H9 (cell line): ENCODE data around the gene IFI35. TPM values are rescaled to one million over a fixed set of nuclear protein-coding genes. Genes with fewer than 3 reads are reported as not detected.
"Not testable (repeated sequence)": the region's sequence is repeated elsewhere in the genome, so short reads cannot be mapped to it uniquely, and the experiment has no call there.

Experiments used
- DNase-seq: peaks from one replicate; pipeline ENCODE4 v3.0.0-alpha.2; 2017
- H2AFZ ChIP-seq: one replicate; pipeline ENCODE4 v1.6.1; 2013; ENCODE audit warnings: mild to moderate bottlenecking, low read length, control low read depth, moderate library complexity
- H2AK5ac ChIP-seq: 2 replicates; pipeline ENCODE4 v1.6.1; 2013; ENCODE audit warnings: low read length, control low read depth, mixed read lengths; ENCODE audit not compliant: insufficient read length
- H2BK120ac ChIP-seq: one replicate; pipeline ENCODE4 v1.6.1; 2013; ENCODE audit warnings: low read depth, mild to moderate bottlenecking, low read length, control low read depth, inconsistent platforms; ENCODE audit not compliant: poor library complexity, severe bottlenecking
- H2BK12ac ChIP-seq: 2 replicates; pipeline ENCODE4 v1.6.1; 2013; ENCODE audit warnings: low read length, control low read depth, mixed read lengths, low read depth; ENCODE audit not compliant: insufficient read length
- H2BK15ac ChIP-seq: 2 replicates; pipeline ENCODE4 v1.6.1; 2013; ENCODE audit warnings: low read depth, low read length, control low read depth
- H2BK20ac ChIP-seq: one replicate; pipeline ENCODE4 v1.6.1; 2013; ENCODE audit warnings: low read depth, mild to moderate bottlenecking, low read length, control low read depth, inconsistent platforms; ENCODE audit not compliant: poor library complexity, severe bottlenecking
- H2BK5ac ChIP-seq: 2 replicates; pipeline ENCODE4 v1.6.1; 2013; ENCODE audit warnings: low read length, control low read depth, mixed read lengths; ENCODE audit not compliant: insufficient read length
- H3K14ac ChIP-seq: 2 replicates; pipeline ENCODE4 v1.6.1; 2013; ENCODE audit warnings: low read length, control low read depth; ENCODE audit not compliant: insufficient read depth
- H3K18ac ChIP-seq: 2 replicates; pipeline ENCODE4 v1.6.1; 2013; ENCODE audit warnings: low read depth, mild to moderate bottlenecking, mixed read lengths, low read length, control low read depth; ENCODE audit not compliant: insufficient read length
- H3K23ac ChIP-seq: 2 replicates; pipeline ENCODE4 v1.6.1; 2013; ENCODE audit warnings: low read length, control low read depth, mixed read lengths, low read depth; ENCODE audit not compliant: insufficient read length
- H3K23me2 ChIP-seq: 2 replicates; pipeline ENCODE4 v1.6.1; 2013; ENCODE audit warnings: low read depth, mild to moderate bottlenecking, mixed read lengths, low read length, control low read depth; ENCODE audit not compliant: insufficient read length, poor library complexity, severe bottlenecking
- H3K27ac ChIP-seq: 2 replicates; pipeline ENCODE4 v1.5.1; 2013; ENCODE audit warnings: low read length, control low read depth, mixed read lengths, low read depth; ENCODE audit not compliant: insufficient read length
- H3K27me3 ChIP-seq: 2 replicates; pipeline ENCODE4 v1.6.1; 2013; ENCODE audit warnings: low read length, control low read depth, inconsistent platforms; ENCODE audit not compliant: insufficient read depth
- H3K4ac ChIP-seq: 2 replicates; pipeline ENCODE4 v1.6.1; 2013; ENCODE audit warnings: low read depth, mild to moderate bottlenecking, control low read depth, inconsistent platforms, low read length, moderate library complexity
- H3K4me1 ChIP-seq: 2 replicates; pipeline ENCODE4 v1.6.1; 2013; ENCODE audit warnings: low read length, control low read depth, inconsistent platforms; ENCODE audit not compliant: insufficient read depth
- H3K4me2 ChIP-seq: 2 replicates; pipeline ENCODE4 v1.6.1; 2013; ENCODE audit warnings: low read length, control low read depth, mixed read lengths; ENCODE audit not compliant: insufficient read length, insufficient read depth
- H3K56ac ChIP-seq: 2 replicates; pipeline ENCODE4 v1.6.1; 2013; ENCODE audit warnings: low read depth, mild to moderate bottlenecking, mixed read lengths, low read length, control low read depth; ENCODE audit not compliant: insufficient read length
- H3K79me1 ChIP-seq: 2 replicates; pipeline ENCODE4 v1.6.1; 2013; ENCODE audit warnings: low read depth, mild to moderate bottlenecking, moderate library complexity, low read length, control low read depth, inconsistent platforms; ENCODE audit not compliant: insufficient read depth, poor library complexity, severe bottlenecking
- H3K79me2 ChIP-seq: 2 replicates; pipeline ENCODE4 v1.6.1; 2013; ENCODE audit warnings: low read length, control low read depth, inconsistent platforms; ENCODE audit not compliant: insufficient read depth
- H3K9ac ChIP-seq: 2 replicates; pipeline ENCODE4 v1.6.1; 2013; ENCODE audit warnings: low read length, control low read depth, mixed read lengths; ENCODE audit not compliant: insufficient read length; ENCODE audit errors: extremely low read depth
- H3K9me3 ChIP-seq: one replicate; pipeline ENCODE4 v1.6.1; 2013; ENCODE audit warnings: low read depth, low read length, inconsistent platforms; ENCODE audit not compliant: control insufficient read depth
- H3T11ph ChIP-seq: one replicate; pipeline ENCODE4 v1.6.1; 2013; ENCODE audit warnings: mild to moderate bottlenecking, low read length, control low read depth, inconsistent platforms
- H4K20me1 ChIP-seq: one replicate; pipeline ENCODE4 v1.6.1; 2013; ENCODE audit not compliant: control insufficient read depth, insufficient read length, insufficient read depth
- H4K5ac ChIP-seq: 2 replicates; pipeline ENCODE4 v1.6.1; 2013; ENCODE audit warnings: low read depth, mild to moderate bottlenecking, mixed read lengths, low read length, control low read depth; ENCODE audit not compliant: insufficient read length
- H4K8ac ChIP-seq: replicated peaks from 2 replicates; pipeline ENCODE4 v1.6.1; 2013; ENCODE audit warnings: low read length, control low read depth, mixed read lengths, low read depth; ENCODE audit not compliant: insufficient read length
- H4K91ac ChIP-seq: 2 replicates; pipeline ENCODE4 v1.6.1; 2013; ENCODE audit warnings: low read depth, mild to moderate bottlenecking, moderate library complexity, mixed read lengths, low read length, control low read depth; ENCODE audit not compliant: insufficient read length
- H3K27ac Mint-ChIP-seq, 3 experiments: 2 replicates in 2 of 3; 3 replicates in 1 of 3; pipeline ENCODE4 v1.8.0; 2020 to 2021; ENCODE audit warnings: mixed read lengths in 3 of 3, mild to moderate bottlenecking in 1 of 3, moderate library complexity in 1 of 3
- H3K27me3 Mint-ChIP-seq: 2 replicates; pipeline ENCODE4 v1.8.0; 2021; ENCODE audit warnings: low read depth, mild to moderate bottlenecking, moderate library complexity, mixed read lengths
- H3K36me3 Mint-ChIP-seq, 3 experiments: 2 replicates in 2 of 3; 3 replicates in 1 of 3; pipeline ENCODE4 v1.8.0; 2020 to 2021; ENCODE audit warnings: low read depth in 3 of 3, mixed read lengths in 3 of 3; ENCODE audit not compliant: insufficient read depth in 1 of 3
- H3K4me1 Mint-ChIP-seq, 2 experiments: 2 replicates each; pipeline ENCODE4 v1.8.0; 2020; ENCODE audit warnings: mixed read lengths in 2 of 2
- H3K4me3 Mint-ChIP-seq, 2 experiments: 2 replicates in 1 of 2; 3 replicates in 1 of 2; pipeline ENCODE4 v1.8.0; 2020 to 2021; ENCODE audit warnings: mild to moderate bottlenecking in 2 of 2, mixed read lengths in 2 of 2, moderate library complexity in 1 of 2
- H3K9me3 Mint-ChIP-seq, 2 experiments: 2 replicates in 1 of 2; 3 replicates in 1 of 2; pipeline ENCODE4 v1.8.0; 2020; ENCODE audit warnings: mild to moderate bottlenecking in 2 of 2, mixed read lengths in 2 of 2, moderate library complexity in 1 of 2
- WGBS: extraction: QIAGEN DNeasy Blood & Tissue Kit; methylation state at CpG from one replicate; pipeline ENCODE4 v1.1.7; 2013; ENCODE audit warnings: missing lambda C conversion rate, low lambda C conversion rate, mixed read lengths; ENCODE audit not compliant: insufficient read length; ENCODE audit errors: extremely low coverage; 5-methylcytosine and 5-hydroxymethylcytosine counted together
- total RNA-seq: library from RNA; stranded (reverse); gene quantifications from 2 replicates; pipeline ENCODE4 v1.2.1, GENCODE V29; 2021
- TF ChIP-seq, protein P1 (sequence below): fragments of 200-600 bp; sonication (generic); conservative IDR thresholded peaks from 3 replicates; pipeline ENCODE4 v1.8.0; 2021; ENCODE audit warnings: antibody characterized with exemption, mild to moderate bottlenecking

IFI35 gene
- total RNA-seq, 1 experiment from 2014 or later, result 4.2 TPM

DNA sequence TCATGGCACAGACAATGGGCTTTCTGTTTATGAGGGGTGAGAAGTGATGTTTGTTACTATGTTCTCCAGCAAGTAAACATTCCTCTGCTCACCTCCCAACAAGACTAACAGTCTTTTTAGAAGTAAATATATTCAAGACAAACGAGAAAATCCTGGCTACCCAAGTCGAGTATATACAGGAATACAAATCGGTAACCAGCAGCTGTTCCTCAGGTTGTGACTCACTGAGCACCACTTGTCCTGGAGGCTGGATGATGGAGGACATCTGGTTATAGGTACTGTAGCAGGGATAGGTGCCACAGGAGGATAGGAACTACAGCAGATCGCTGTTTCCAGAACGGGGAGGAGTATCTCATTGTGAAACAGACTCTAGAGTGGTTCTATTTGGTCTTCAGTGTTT lies 13.7 kb upstream of the IFI35 start:
- no peak for DNase-seq
- Histone ChIP-seq H3K79me1 (no peaks in the 10 kb centered on the region), H3K23me2 (no peaks in the 10 kb centered on the region), H3K18ac (no peak overlapping the region), H2BK12ac (no peak overlapping the region), H2BK5ac (no peak overlapping the region), H3T11ph (no peak overlapping the region), H3K23ac (no peak overlapping the region), H4K8ac (no peak overlapping the region), H3K9me3 (no peaks in the 10 kb centered on the region), H3K4me1 (no peaks in the 10 kb centered on the region), H4K91ac (no peak overlapping the region), H4K5ac (no peak overlapping the region), H2BK120ac (no peak overlapping the region), H2BK15ac (no peak overlapping the region), H3K4me2 (no peak overlapping the region), H3K4ac (no peak overlapping the region), H4K20me1 (no peaks in the 10 kb centered on the region), H3K27ac (no peak overlapping the region), H3K27me3 (no peaks in the 10 kb centered on the region), H2BK20ac (no peak overlapping the region), H3K79me2 (no peaks in the 10 kb centered on the region), H3K14ac (no peak overlapping the region), H3K9ac (no peak overlapping the region), H3K56ac (no peak overlapping the region), H2AFZ (no peak overlapping the region), H2AK5ac (no peak overlapping the region)
- Mint-ChIP-seq H3K4me3 (no peak overlapping the region), H3K36me3 (peaks cover 27 to 58% (median 52%) of the 10 kb centered on the region in 3 experiments; a peak in 6 of 7 replicates), H3K27ac (no peak overlapping the region), H3K4me1 (peaks cover 8 to 10% of the 10 kb centered on the region in 2 experiments), H3K9me3 (no peaks in the 10 kb centered on the region), H3K27me3 (no peaks in the 10 kb centered on the region)
- TF ChIP-seq, protein P1, sequence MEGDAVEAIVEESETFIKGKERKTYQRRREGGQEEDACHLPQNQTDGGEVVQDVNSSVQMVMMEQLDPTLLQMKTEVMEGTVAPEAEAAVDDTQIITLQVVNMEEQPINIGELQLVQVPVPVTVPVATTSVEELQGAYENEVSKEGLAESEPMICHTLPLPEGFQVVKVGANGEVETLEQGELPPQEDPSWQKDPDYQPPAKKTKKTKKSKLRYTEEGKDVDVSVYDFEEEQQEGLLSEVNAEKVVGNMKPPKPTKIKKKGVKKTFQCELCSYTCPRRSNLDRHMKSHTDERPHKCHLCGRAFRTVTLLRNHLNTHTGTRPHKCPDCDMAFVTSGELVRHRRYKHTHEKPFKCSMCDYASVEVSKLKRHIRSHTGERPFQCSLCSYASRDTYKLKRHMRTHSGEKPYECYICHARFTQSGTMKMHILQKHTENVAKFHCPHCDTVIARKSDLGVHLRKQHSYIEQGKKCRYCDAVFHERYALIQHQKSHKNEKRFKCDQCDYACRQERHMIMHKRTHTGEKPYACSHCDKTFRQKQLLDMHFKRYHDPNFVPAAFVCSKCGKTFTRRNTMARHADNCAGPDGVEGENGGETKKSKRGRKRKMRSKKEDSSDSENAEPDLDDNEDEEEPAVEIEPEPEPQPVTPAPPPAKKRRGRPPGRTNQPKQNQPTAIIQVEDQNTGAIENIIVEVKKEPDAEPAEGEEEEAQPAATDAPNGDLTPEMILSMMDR, result no peak
- WGBS, result no CpG with 5 or more reads among the region's 5 CpGs

DNA sequence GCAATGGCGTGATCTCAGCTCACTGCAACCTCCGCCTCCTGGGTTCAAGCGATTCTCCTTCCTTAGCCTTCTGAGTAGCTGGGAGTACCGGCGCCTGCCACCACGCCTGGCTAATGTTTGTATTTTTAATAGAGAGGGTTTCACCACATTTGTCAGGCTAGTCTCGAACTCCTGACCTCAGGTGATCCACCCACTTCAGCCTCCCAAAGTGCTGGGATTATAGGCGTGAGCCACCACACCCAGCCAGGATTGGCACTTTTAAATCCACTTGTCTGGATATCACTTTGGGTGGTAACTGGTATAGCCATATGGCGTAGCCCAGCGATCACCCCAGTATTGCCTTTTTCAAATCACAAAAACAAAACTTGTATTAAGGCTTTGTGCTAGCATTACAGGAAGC lies 12.7 kb upstream of the IFI35 start:
- H3T11ph ChIP-seq, H3K4ac ChIP-seq, H2BK20ac ChIP-seq, H3K4me1 ChIP-seq, H3K79me2 ChIP-seq, H3K27ac ChIP-seq, H2BK120ac ChIP-seq, H3K9me3 Mint-ChIP-seq, H3K4me3 Mint-ChIP-seq, H2AK5ac ChIP-seq, H3K9ac ChIP-seq, H3K27ac Mint-ChIP-seq, H3K14ac ChIP-seq, H3K27me3 ChIP-seq, H3K23me2 ChIP-seq, H3K4me2 ChIP-seq, H3K27me3 Mint-ChIP-seq, H3K9me3 ChIP-seq, DNase-seq, H3K18ac ChIP-seq, H4K5ac ChIP-seq, H3K23ac ChIP-seq, H4K91ac ChIP-seq, H2BK5ac ChIP-seq, H4K8ac ChIP-seq, H3K56ac ChIP-seq, H2BK15ac ChIP-seq, H3K79me1 ChIP-seq, H4K20me1 ChIP-seq, H2AFZ ChIP-seq, H2BK12ac ChIP-seq: not testable (repeated sequence)
- H3K36me3 Mint-ChIP-seq, result peaks cover 26 to 54% (median 48%) of the 10 kb centered on the region in 3 experiments; a peak in 6 of 7 replicates
- H3K4me1 Mint-ChIP-seq, result peaks cover 9 to 11% of the 10 kb centered on the region in 2 experiments
- no CpG with 5 or more reads among the region's 10 CpGs for WGBS
